Measurements from ENCODE around the gene C1orf174.

C1orf174 gene

DNA sequence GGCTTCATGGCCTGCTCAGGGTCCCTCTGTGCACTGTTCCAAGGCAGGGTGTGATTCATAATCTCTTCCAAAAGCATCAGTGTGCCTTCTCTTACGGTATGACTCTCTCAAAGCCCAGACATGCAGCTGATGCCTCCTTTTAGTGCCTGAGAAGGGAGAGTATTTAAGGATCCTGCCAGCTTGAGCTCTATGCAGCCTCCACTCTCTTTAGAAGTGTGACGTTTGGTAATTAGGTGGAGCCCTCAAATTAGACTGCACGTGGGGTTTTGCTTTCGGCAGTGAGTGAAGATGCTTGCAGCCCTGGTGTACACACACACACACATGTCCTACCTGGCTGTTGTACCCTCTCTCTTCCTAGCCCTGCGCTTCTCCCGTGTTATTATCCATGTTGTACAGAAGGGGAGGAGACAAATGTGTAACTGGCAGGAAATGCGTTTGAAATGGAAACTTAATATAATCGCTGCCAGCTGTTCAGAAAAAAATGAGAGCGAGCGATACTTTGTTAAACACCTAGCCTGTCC is 2.6 kb upstream of the C1orf174 start:
- Histone ChIP-seq H3K9me3 (ENCODE audit: insufficient read depth, low read length) (no peaks in the 10 kb centered on the region), H3K27ac (ENCODE audit: low read depth, low read length) (peak overlapping the region; percentile 81), H4K20me1 (ENCODE audit: low read depth, low read length) (no peaks in the 10 kb centered on the region), H3K4me2 (ENCODE audit: low read depth, low read length, poor library complexity, severe bottlenecking) (peak overlapping the region; percentile 31), H3K4me3 (ENCODE audit: insufficient read depth, low read length, poor library complexity, severe bottlenecking) (no peak overlapping the region), H2AFZ (ENCODE audit: low read depth, low read length, severe bottlenecking) (no peak overlapping the region), H3K79me2 (ENCODE audit: insufficient read depth, low read length) (peaks cover 22% of the 10 kb centered on the region), H3K36me3 (ENCODE audit: low read length) (no peaks in the 10 kb centered on the region), H3F3A (ENCODE audit: insufficient read depth) (peaks cover 19% of the 10 kb centered on the region; the same call in 1 of the 2 replicates), H3K9ac (ENCODE audit: low read length) (peak overlapping the region; percentile 23; the same call in 1 of the 2 replicates), H3K27me3 (ENCODE audit: low read length) (no peaks in the 10 kb centered on the region), H3K9me2 (replicated peaks; ENCODE audit: insufficient read depth, low read length) (no peaks in the 10 kb centered on the region)
- TF ChIP-seq EZH2phosphoT487 (conservative IDR thresholded peaks at IDR 0.05; ENCODE audit: low read length): no peak
- TF ChIP-seq, protein P1, sequence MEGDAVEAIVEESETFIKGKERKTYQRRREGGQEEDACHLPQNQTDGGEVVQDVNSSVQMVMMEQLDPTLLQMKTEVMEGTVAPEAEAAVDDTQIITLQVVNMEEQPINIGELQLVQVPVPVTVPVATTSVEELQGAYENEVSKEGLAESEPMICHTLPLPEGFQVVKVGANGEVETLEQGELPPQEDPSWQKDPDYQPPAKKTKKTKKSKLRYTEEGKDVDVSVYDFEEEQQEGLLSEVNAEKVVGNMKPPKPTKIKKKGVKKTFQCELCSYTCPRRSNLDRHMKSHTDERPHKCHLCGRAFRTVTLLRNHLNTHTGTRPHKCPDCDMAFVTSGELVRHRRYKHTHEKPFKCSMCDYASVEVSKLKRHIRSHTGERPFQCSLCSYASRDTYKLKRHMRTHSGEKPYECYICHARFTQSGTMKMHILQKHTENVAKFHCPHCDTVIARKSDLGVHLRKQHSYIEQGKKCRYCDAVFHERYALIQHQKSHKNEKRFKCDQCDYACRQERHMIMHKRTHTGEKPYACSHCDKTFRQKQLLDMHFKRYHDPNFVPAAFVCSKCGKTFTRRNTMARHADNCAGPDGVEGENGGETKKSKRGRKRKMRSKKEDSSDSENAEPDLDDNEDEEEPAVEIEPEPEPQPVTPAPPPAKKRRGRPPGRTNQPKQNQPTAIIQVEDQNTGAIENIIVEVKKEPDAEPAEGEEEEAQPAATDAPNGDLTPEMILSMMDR (IDR thresholded peaks at IDR 0.05; ENCODE audit: insufficient read depth, low read length, poor library complexity, severe bottlenecking): no peak

DNA sequence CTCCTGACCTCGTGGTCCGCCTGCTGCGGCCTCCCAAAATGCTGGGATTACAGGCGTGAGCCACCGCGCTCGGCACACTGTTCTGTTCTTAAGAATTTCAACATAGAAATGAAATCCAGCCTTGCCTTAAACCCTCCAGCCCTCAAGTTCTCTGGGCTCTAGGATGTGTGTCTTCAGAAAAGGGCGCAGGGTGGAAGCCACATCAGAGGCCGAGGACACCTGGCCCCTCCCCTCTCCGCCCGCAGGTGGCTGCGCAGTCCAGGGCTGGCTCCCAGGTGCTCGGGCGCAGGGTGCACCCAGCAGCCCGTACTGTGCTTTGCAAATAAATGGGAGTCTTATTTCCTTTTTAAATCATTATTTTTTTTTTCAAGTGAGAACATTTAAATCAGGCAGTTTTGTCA is 2.0 kb upstream of the C1orf174 start:
- Histone ChIP-seq H3K4me2 (ENCODE audit: low read depth, low read length, poor library complexity, severe bottlenecking) (peak overlapping the region; percentile 31), H3K9me2 (replicated peaks; ENCODE audit: insufficient read depth, low read length) (no peaks in the 10 kb centered on the region), H3K9ac (ENCODE audit: low read length) (peak overlapping the region; percentile 23; the same call in 1 of the 2 replicates), H3F3A (ENCODE audit: insufficient read depth) (peaks cover 19% of the 10 kb centered on the region; the same call in 1 of the 2 replicates), H3K27ac (ENCODE audit: low read depth, low read length) (peak overlapping the region; percentile 81), H2AFZ (ENCODE audit: low read depth, low read length, severe bottlenecking) (no peak overlapping the region), H4K20me1 (ENCODE audit: low read depth, low read length) (no peaks in the 10 kb centered on the region), H3K27me3 (ENCODE audit: low read length) (no peaks in the 10 kb centered on the region), H3K9me3 (ENCODE audit: insufficient read depth, low read length) (no peaks in the 10 kb centered on the region), H3K79me2 (ENCODE audit: insufficient read depth, low read length) (peaks cover 25% of the 10 kb centered on the region), H3K36me3 (ENCODE audit: low read length) (no peaks in the 10 kb centered on the region), H3K4me3 (ENCODE audit: insufficient read depth, low read length, poor library complexity, severe bottlenecking) (no peak overlapping the region)
- TF ChIP-seq, protein P1 (IDR thresholded peaks at IDR 0.05; ENCODE audit: insufficient read depth, low read length, poor library complexity, severe bottlenecking): no peak
- no peak for TF ChIP-seq EZH2phosphoT487 (conservative IDR thresholded peaks at IDR 0.05; ENCODE audit: low read length)

DNA sequence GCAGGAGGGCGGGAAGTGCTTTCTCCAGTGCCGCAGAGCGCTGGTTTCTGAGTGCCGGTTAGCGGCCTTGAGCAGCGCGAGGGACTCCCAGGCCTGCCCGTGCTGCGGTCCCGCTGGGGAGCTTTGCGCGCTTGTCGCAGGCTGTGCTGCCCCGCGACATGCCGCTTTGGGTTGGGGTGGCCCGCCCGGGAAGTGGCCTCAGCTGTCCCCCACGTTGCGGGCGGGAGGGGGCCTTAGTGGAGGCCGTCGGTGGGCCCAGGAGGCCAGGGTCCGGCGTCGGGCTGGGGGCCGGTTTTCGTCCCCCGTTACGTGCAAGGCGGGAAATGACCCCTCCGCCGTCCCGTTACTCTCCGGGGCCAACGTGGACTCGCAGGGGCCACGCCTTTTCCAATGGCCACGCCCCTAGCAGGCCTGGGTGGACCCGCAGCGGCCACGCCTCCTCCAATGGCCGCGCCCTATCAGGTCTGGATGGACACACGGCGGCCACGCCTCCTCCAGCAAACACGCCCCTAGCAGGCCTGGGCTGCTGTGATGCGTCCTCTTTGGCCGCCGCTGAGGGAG is 977 bp upstream of the C1orf174 start:
- Histone ChIP-seq H3K9ac (ENCODE audit: low read length) (peak overlapping the region; percentile 90), H3K36me3 (ENCODE audit: low read length) (no peaks in the 10 kb centered on the region), H3F3A (ENCODE audit: insufficient read depth) (peaks cover 19% of the 10 kb centered on the region; the same call in 1 of the 2 replicates), H3K4me2 (ENCODE audit: low read depth, low read length, poor library complexity, severe bottlenecking) (peak overlapping the region; percentile 80), H3K27me3 (ENCODE audit: low read length) (no peaks in the 10 kb centered on the region), H3K79me2 (ENCODE audit: insufficient read depth, low read length) (peaks cover 36% of the 10 kb centered on the region), H3K9me2 (replicated peaks; ENCODE audit: insufficient read depth, low read length) (no peaks in the 10 kb centered on the region), H3K4me3 (ENCODE audit: insufficient read depth, low read length, poor library complexity, severe bottlenecking) (peak overlapping the region; percentile 68), H4K20me1 (ENCODE audit: low read depth, low read length) (no peaks in the 10 kb centered on the region), H3K9me3 (ENCODE audit: insufficient read depth, low read length) (no peaks in the 10 kb centered on the region), H2AFZ (ENCODE audit: low read depth, low read length, severe bottlenecking) (no peak overlapping the region), H3K27ac (ENCODE audit: low read depth, low read length) (peak overlapping the region; percentile 95)
- TF ChIP-seq, protein P1 (IDR thresholded peaks at IDR 0.05; ENCODE audit: insufficient read depth, low read length, poor library complexity, severe bottlenecking): no peak
- no peak for TF ChIP-seq EZH2phosphoT487 (conservative IDR thresholded peaks at IDR 0.05; ENCODE audit: low read length)
